EH (cell line): ENCODE measurements around the gene MRPS18B.

Experiments
- DNase-seq: peaks from one replicate; pipeline ENCODE4 v3.0.0-alpha.2; 2015; ENCODE audit warnings: low read depth

MRPS18B gene

GRCh38 chr6:30617565-30618269, at the start of gene MRPS18B:
MRPS18B (plus strand) TSS chr6:30617840; CDS start chr6:30617866, 26 bp downstream.
- peak; percentile 99 for DNase-seq

DNA sequence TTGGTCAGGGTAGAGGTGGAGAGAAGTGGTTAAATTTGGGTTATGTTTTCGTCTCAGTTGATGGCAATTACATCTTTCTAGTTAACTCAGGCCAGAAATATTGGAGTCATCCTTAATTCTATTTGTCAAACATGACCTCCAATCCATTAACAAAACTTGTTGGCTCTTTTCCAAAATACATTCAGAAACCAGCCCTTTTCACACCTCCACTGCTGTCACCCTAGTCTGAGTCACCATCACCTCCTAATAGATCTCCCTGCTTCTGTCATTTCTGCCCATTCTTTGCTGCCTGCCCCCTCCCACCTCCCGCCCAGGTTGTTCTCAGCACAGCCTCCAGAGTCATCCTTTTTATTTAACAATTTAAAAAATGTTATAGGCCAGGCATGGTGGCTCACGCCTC, 49.4 kb upstream of the MRPS18B start:
- no peak for DNase-seq

- no peak for DNase-seq
Measured at GRCh38 chr6:30570263-30570662, 47.4 kb upstream of the MRPS18B start.

DNA sequence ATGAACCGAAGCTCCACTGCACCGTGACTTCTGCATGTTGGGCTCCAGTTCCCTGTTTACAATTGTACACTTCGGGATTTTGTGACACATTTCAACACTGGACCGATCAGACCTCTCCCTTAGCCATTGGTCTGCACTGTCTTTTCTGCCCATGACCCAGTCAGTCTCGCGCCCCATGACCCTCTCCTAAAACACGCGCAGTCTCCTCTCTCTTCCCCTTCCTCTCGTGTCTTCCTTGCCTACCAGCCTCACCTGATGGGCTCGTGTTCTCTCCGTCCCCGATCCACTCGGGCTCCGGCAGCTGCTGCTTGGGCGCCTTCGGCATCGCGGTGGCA, 46.9 kb upstream of the MRPS18B start:
- no peak for DNase-seq

DNA sequence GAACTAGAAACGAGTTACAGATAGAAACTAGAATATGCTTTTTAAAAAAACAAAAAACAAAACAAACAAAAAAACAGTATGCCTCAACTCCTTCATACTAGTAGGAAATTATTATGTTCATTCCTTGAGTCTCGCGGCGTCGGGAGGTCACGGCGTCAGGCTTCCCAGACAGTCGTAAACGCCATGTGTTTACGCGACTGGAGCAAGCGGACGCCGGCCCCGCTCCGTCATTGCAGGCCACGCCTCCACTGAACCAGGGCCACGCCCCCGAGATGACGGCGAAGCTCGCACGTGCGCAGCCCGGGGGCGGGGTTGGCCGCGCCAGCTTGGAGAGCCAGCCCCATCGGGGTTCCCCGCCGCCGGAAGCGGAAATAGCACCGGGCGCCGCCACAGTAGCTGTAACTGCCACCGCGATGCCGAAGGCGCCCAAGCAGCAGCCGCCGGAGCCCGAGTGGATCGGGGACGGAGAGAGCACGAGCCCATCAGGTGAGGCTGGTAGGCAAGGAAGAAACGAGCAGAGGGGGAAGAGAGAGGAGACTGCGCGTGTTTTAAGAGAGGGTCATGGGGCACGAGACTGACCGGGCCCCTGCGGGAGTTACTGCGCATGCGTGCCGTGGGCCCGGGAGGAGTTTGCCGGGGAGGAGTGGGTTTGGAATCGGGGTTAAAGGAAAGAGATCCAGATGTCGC, 46.4 kb upstream of the MRPS18B start, which contains the start of gene ABCF1:
TSS of gene ABCF1 (plus strand) at position 368 of the 687 bp plus-strand sequence. CDS start at position 414, 46 bp downstream.
- peak; percentile 96 for DNase-seq

DNA sequence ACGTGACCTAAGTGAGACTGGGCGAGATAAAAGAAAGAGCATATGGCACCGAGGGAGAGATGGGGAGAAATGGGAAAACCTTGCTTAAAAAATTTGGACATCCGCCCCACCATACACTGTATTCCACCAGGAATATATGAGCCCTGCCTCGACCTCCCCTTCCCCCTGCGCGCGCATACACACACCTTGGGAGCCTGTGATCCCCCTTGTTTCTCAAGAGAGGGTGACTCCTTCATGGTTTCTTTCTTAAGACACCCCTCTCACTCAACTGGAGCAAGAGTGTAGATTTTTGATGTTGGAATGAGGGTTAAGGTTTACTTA, 45.9 kb upstream of the MRPS18B start:
- DNase-seq: no peak

- no peak for DNase-seq
Measured at GRCh38 chr6:30572148-30572547, 45.5 kb upstream of the MRPS18B start.

DNA sequence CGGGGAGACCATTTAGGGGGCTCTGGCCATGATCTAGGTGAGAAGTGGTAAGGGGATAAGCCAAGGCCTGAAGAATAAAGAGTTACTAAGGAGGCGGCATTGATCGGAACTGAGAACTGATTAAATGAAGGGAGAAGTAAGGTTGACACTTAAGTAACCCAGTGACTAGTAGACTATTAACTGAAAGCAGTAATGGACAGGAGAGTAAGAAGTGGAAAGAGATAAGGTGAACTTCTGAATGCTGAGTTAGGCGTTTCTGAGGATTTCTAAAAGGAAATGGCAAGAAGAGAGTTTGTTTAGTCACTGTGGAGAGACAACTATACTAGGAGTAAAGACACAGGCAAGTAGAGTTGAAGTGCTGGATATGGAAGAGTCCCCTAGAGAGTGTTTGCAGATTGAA, 44.5 kb upstream of the MRPS18B start:
- DNase-seq: no peak

DNA sequence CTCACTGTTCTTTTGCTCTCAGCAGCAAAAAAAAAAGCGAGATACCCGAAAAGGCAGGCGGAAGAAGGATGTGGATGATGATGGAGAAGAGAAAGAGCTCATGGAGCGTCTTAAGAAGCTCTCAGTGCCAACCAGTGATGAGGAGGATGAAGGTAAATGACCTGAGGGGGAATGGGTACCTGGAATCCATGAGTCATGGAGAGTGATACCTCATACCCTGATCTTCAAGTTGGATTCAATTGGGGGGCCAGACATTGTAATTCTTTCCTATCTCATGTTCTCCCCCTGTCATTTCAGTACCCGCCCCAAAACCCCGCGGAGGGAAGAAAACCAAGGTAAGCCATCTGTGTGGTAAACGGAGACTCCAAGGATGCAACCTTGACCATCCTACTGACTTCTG, 39.6 kb upstream of the MRPS18B start:
- no peak for DNase-seq

DNA sequence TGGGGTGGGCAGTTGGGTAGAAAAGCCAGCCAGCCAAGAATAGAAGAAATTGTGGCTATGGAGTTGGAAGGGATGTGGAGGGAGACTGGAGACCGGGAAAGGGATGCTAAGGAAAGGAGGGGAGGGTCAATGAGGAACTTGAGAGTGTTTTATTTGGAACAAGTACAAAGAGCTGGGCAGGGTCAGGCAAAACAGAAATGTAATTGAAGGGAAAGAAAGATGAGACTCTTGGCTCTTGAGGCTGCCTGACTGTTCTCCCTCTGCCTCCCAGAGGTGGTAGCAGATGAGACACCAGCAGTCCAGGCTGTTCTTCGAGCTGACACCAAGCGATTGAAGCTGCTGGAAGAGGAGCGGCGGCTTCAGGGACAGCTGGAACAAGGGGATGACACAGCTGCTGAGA, 33.7 kb upstream of the MRPS18B start:
- DNase-seq: no peak

GRCh38 chr6:30589754-30590358, 27.8 kb upstream of the MRPS18B start:
- DNase-seq: no peak

DNA sequence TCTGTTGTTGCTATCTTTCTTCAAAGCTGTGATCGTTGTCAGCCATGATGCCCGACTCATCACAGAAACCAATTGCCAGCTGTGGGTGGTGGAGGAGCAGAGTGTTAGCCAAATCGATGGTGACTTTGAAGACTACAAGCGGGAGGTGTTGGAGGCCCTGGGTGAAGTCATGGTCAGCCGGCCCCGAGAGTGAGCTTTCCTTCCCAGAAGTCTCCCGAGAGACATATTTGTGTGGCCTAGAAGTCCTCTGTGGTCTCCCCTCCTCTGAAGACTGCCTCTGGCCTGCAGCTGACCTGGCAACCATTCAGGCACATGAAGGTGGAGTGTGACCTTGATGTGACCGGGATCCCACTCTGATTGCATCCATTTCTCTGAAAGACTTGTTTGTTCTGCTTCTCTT, 27.1 kb upstream of the MRPS18B start:
- DNase-seq: no peak

DNA sequence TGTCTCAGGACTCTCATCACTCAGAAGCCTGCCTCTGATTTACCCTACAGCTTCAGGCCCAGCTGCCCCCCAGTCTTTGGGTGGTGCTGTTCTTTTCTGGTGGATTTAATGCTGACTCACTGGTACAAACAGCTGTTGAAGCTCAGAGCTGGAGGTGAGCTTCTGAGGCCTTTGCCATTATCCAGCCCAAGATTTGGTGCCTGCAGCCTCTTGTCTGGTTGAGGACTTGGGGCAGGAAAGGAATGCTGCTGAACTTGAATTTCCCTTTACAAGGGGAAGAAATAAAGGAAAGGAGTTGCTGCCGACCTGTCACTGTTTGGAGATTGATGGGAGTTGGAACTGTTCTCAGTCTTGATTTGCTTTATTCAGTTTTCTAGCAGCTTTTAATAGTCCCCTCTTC, 26.6 kb upstream of the MRPS18B start:
- DNase-seq: no peak

DNA sequence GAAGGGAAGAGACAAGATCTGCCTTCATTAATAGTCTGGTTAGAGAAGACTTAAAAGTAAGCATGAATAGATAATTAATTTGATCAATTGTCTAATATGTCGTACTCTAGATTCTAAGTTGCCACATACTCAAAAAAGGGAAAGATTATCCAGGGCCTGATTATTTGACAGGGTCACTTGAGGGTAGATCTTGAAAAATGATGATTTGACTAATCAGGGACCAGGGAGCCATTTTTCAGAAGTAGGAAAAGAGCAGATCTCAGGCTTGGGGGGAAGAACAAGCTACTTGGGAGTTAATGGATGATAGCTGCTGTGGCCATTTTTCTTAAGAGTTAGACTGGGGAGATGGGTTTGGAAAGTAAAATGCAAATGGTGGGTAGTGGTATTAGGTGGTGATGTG, 25.4 kb upstream of the MRPS18B start:
- DNase-seq: no peak

DNA sequence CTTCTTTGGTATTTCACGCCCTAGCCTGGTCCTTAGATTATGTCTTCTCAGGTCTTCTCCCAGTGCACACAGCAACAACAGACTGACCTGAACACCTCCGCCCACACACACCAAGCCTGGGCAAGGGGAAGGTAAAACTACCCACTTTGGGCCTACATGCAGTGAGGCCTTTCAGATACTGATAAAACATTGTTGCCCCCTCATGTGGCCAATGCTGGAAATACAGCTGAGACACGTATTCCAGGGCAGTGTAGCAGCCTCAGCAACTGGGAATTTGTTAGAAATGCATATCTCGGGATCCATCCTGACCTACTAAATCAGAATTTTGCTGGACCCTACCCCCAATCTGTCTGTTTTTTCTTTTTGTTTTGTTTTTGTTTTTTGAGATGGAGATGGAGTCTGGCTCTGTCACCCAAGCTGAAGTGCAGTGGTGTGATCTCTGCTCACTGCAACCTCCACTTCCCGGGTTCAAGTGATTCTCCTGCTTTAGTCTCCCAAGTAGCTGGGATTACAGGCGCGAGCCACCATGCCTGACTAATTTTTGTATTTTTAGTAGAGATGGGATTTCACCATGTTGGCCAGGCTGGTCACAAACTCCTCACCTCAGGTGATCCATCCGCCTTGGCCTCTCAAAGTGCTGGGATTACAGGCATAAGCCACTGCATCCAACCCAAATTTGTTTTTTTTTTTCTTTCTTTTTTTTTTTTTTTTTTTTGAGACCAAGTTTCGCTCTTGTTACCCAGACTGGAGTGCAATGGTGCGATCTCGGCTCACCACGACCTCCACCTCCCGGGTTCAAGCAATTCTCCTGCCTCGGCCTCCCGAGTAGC, 20.1 kb upstream of the MRPS18B start:
- DNase-seq: peak; percentile 81

DNA sequence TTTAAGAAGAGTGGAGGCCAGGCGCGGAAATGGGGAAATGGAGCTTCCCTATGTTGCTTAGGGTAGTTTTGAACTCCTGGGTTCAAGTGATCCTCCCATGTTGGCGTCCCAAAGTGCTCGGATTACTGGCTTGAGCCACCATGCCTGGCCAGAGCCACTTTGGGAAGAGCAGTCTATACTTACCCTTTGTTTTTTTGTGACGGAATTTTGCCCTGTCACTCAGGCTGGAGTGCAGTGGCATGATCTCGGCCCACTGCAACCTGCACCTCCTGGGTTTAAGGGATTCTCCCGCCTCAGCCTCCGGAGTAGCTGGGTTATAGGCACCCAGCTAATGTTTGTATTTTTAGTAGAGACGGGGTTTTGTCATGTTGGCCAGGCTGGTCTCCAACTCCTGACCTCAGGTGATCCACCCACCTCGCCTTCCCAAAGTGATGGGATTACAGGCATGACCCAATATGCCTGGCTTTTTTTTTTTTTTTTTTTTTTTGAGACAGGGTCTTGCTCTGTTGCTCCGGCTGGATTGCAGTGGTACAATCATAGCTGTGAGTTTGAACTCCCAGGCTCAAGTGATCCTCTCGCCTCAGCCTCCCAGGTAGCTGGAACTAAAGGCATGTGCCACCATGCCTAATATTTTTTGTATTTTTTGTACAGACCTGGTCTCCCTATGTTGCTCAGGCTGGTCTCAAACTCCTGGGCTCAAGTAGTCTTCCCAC, 18.6 kb upstream of the MRPS18B start:
- DNase-seq: no peak

DNA sequence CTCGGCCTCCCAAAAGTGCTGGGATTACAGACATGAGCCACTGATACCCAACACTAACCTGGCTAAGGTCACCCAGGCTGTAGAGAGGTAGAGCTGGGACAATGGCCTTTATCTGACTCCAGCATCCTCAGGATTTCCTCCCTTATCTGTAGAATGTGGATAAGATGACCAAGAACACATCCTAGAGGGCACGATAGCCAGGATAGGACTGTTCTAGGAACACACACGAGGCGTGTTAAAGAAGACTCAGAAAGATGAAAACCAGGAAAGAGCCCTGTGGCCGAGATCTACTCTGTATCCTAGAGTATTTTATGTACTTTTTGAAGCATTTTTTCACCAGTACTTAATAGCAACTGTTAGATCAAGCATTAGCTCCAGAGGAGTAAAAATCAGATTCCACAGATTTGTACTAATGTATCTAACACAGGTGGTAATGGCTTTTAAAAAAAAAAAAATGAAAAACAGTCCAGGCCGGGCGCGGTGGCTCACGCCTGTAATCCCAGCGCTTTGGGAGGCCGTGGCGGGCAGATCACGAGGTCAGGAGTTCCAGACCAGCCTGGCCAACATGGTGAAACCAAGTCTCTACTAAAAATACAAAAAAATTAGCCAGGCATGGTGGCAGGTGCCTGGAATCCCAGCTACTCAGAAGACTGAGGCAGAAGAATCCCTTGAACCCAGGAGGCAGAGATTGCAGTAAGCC, 17.9 kb upstream of the MRPS18B start:
- DNase-seq: no peak

- DNase-seq: peak; percentile 7
Measured at GRCh38 chr6:30600451-30600961, 17.1 kb upstream of the MRPS18B start.

DNA sequence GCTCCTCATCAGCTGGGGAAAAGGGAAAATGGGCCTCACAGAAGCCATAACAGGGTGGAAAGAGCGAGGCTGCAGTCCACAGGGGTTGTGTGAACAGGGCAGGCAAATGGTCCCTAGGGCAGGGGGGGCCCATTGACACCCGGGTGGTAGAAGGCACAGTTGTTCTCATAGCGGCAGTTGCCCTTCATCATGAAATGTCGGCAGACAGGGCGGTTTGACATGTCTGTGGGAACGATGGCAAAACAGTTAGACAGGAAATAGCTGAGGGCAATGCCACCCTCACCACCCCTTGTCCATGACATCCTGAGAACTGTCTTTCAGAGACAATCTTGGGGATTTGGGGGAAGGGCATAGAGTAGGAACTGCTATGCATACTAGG, 16.2 kb upstream of the MRPS18B start:
- DNase-seq: no peak

GRCh38 chr6:30601815-30602641, 15.6 kb upstream of the MRPS18B start:
- DNase-seq: no peak
